H9 (cell line): ENCODE data around the gene AIMP1. TPM values are rescaled to one million over a fixed set of nuclear protein-coding genes. Genes with fewer than 3 reads are reported as not detected.

Experiments used
- DNase-seq: peaks from one replicate; pipeline ENCODE4 v3.0.0-alpha.2; 2017
- H2AFZ ChIP-seq: one replicate; pipeline ENCODE4 v1.6.1; 2013; ENCODE audit warnings: mild to moderate bottlenecking, low read length, control low read depth, moderate library complexity
- H2AK5ac ChIP-seq: 2 replicates; pipeline ENCODE4 v1.6.1; 2013; ENCODE audit warnings: low read length, control low read depth, mixed read lengths; ENCODE audit not compliant: insufficient read length
- H2BK120ac ChIP-seq: one replicate; pipeline ENCODE4 v1.6.1; 2013; ENCODE audit warnings: low read depth, mild to moderate bottlenecking, low read length, control low read depth, inconsistent platforms; ENCODE audit not compliant: poor library complexity, severe bottlenecking
- H2BK12ac ChIP-seq: 2 replicates; pipeline ENCODE4 v1.6.1; 2013; ENCODE audit warnings: low read length, control low read depth, mixed read lengths, low read depth; ENCODE audit not compliant: insufficient read length
- H2BK15ac ChIP-seq: 2 replicates; pipeline ENCODE4 v1.6.1; 2013; ENCODE audit warnings: low read depth, low read length, control low read depth
- H2BK20ac ChIP-seq: one replicate; pipeline ENCODE4 v1.6.1; 2013; ENCODE audit warnings: low read depth, mild to moderate bottlenecking, low read length, control low read depth, inconsistent platforms; ENCODE audit not compliant: poor library complexity, severe bottlenecking
- H2BK5ac ChIP-seq: 2 replicates; pipeline ENCODE4 v1.6.1; 2013; ENCODE audit warnings: low read length, control low read depth, mixed read lengths; ENCODE audit not compliant: insufficient read length
- H3K14ac ChIP-seq: 2 replicates; pipeline ENCODE4 v1.6.1; 2013; ENCODE audit warnings: low read length, control low read depth; ENCODE audit not compliant: insufficient read depth
- H3K18ac ChIP-seq: 2 replicates; pipeline ENCODE4 v1.6.1; 2013; ENCODE audit warnings: low read depth, mild to moderate bottlenecking, mixed read lengths, low read length, control low read depth; ENCODE audit not compliant: insufficient read length
- H3K23ac ChIP-seq: 2 replicates; pipeline ENCODE4 v1.6.1; 2013; ENCODE audit warnings: low read length, control low read depth, mixed read lengths, low read depth; ENCODE audit not compliant: insufficient read length
- H3K23me2 ChIP-seq: 2 replicates; pipeline ENCODE4 v1.6.1; 2013; ENCODE audit warnings: low read depth, mild to moderate bottlenecking, mixed read lengths, low read length, control low read depth; ENCODE audit not compliant: insufficient read length, poor library complexity, severe bottlenecking
- H3K27ac ChIP-seq: 2 replicates; pipeline ENCODE4 v1.5.1; 2013; ENCODE audit warnings: low read length, control low read depth, mixed read lengths, low read depth; ENCODE audit not compliant: insufficient read length
- H3K27me3 ChIP-seq: 2 replicates; pipeline ENCODE4 v1.6.1; 2013; ENCODE audit warnings: low read length, control low read depth, inconsistent platforms; ENCODE audit not compliant: insufficient read depth
- H3K4ac ChIP-seq: 2 replicates; pipeline ENCODE4 v1.6.1; 2013; ENCODE audit warnings: low read depth, mild to moderate bottlenecking, control low read depth, inconsistent platforms, low read length, moderate library complexity
- H3K4me1 ChIP-seq: 2 replicates; pipeline ENCODE4 v1.6.1; 2013; ENCODE audit warnings: low read length, control low read depth, inconsistent platforms; ENCODE audit not compliant: insufficient read depth
- H3K4me2 ChIP-seq: 2 replicates; pipeline ENCODE4 v1.6.1; 2013; ENCODE audit warnings: low read length, control low read depth, mixed read lengths; ENCODE audit not compliant: insufficient read length, insufficient read depth
- H3K56ac ChIP-seq: 2 replicates; pipeline ENCODE4 v1.6.1; 2013; ENCODE audit warnings: low read depth, mild to moderate bottlenecking, mixed read lengths, low read length, control low read depth; ENCODE audit not compliant: insufficient read length
- H3K79me1 ChIP-seq: 2 replicates; pipeline ENCODE4 v1.6.1; 2013; ENCODE audit warnings: low read depth, mild to moderate bottlenecking, moderate library complexity, low read length, control low read depth, inconsistent platforms; ENCODE audit not compliant: insufficient read depth, poor library complexity, severe bottlenecking
- H3K79me2 ChIP-seq: 2 replicates; pipeline ENCODE4 v1.6.1; 2013; ENCODE audit warnings: low read length, control low read depth, inconsistent platforms; ENCODE audit not compliant: insufficient read depth
- H3K9ac ChIP-seq: 2 replicates; pipeline ENCODE4 v1.6.1; 2013; ENCODE audit warnings: low read length, control low read depth, mixed read lengths; ENCODE audit not compliant: insufficient read length; ENCODE audit errors: extremely low read depth
- H3K9me3 ChIP-seq: one replicate; pipeline ENCODE4 v1.6.1; 2013; ENCODE audit warnings: low read depth, low read length, inconsistent platforms; ENCODE audit not compliant: control insufficient read depth
- H3T11ph ChIP-seq: one replicate; pipeline ENCODE4 v1.6.1; 2013; ENCODE audit warnings: mild to moderate bottlenecking, low read length, control low read depth, inconsistent platforms
- H4K20me1 ChIP-seq: one replicate; pipeline ENCODE4 v1.6.1; 2013; ENCODE audit not compliant: control insufficient read depth, insufficient read length, insufficient read depth
- H4K5ac ChIP-seq: 2 replicates; pipeline ENCODE4 v1.6.1; 2013; ENCODE audit warnings: low read depth, mild to moderate bottlenecking, mixed read lengths, low read length, control low read depth; ENCODE audit not compliant: insufficient read length
- H4K8ac ChIP-seq: replicated peaks from 2 replicates; pipeline ENCODE4 v1.6.1; 2013; ENCODE audit warnings: low read length, control low read depth, mixed read lengths, low read depth; ENCODE audit not compliant: insufficient read length
- H4K91ac ChIP-seq: 2 replicates; pipeline ENCODE4 v1.6.1; 2013; ENCODE audit warnings: low read depth, mild to moderate bottlenecking, moderate library complexity, mixed read lengths, low read length, control low read depth; ENCODE audit not compliant: insufficient read length
- H3K27ac Mint-ChIP-seq, 3 experiments: 2 replicates in 2 of 3; 3 replicates in 1 of 3; pipeline ENCODE4 v1.8.0; 2020 to 2021; ENCODE audit warnings: mixed read lengths in 3 of 3, mild to moderate bottlenecking in 1 of 3, moderate library complexity in 1 of 3
- H3K27me3 Mint-ChIP-seq: 2 replicates; pipeline ENCODE4 v1.8.0; 2021; ENCODE audit warnings: low read depth, mild to moderate bottlenecking, moderate library complexity, mixed read lengths
- H3K36me3 Mint-ChIP-seq, 3 experiments: 2 replicates in 2 of 3; 3 replicates in 1 of 3; pipeline ENCODE4 v1.8.0; 2020 to 2021; ENCODE audit warnings: low read depth in 3 of 3, mixed read lengths in 3 of 3; ENCODE audit not compliant: insufficient read depth in 1 of 3
- H3K4me1 Mint-ChIP-seq, 2 experiments: 2 replicates each; pipeline ENCODE4 v1.8.0; 2020; ENCODE audit warnings: mixed read lengths in 2 of 2
- H3K4me3 Mint-ChIP-seq, 2 experiments: 2 replicates in 1 of 2; 3 replicates in 1 of 2; pipeline ENCODE4 v1.8.0; 2020 to 2021; ENCODE audit warnings: mild to moderate bottlenecking in 2 of 2, mixed read lengths in 2 of 2, moderate library complexity in 1 of 2
- H3K9me3 Mint-ChIP-seq, 2 experiments: 2 replicates in 1 of 2; 3 replicates in 1 of 2; pipeline ENCODE4 v1.8.0; 2020; ENCODE audit warnings: mild to moderate bottlenecking in 2 of 2, mixed read lengths in 2 of 2, moderate library complexity in 1 of 2
- WGBS: extraction: QIAGEN DNeasy Blood & Tissue Kit; methylation state at CpG from one replicate; pipeline ENCODE4 v1.1.7; 2013; ENCODE audit warnings: missing lambda C conversion rate, low lambda C conversion rate, mixed read lengths; ENCODE audit not compliant: insufficient read length; ENCODE audit errors: extremely low coverage; 5-methylcytosine and 5-hydroxymethylcytosine counted together
- total RNA-seq: library from RNA; stranded (reverse); gene quantifications from 2 replicates; pipeline ENCODE4 v1.2.1, GENCODE V29; 2021
- TF ChIP-seq, protein P1 (sequence below): fragments of 200-600 bp; sonication (generic); conservative IDR thresholded peaks from 3 replicates; pipeline ENCODE4 v1.8.0; 2021; ENCODE audit warnings: antibody characterized with exemption, mild to moderate bottlenecking

Gene AIMP1
- total RNA-seq, 1 experiment from 2014 or later: 36.8 TPM

GRCh38 chr4:106339431-106339830 lies 23.1 kb downstream of the AIMP1 start:
- H3K4me1 Mint-ChIP-seq: peaks cover 3 to 4% of the 10 kb centered on the region in 2 experiments
- Histone ChIP-seq H2AK5ac (no peak overlapping the region), H3K4ac (no peak overlapping the region), H3K79me2 (no peaks in the 10 kb centered on the region), H3K9me3 (no peaks in the 10 kb centered on the region), H2BK120ac (no peak overlapping the region), H4K20me1 (no peaks in the 10 kb centered on the region), H4K8ac (no peak overlapping the region), H3K27me3 (no peaks in the 10 kb centered on the region), H2BK5ac (no peak overlapping the region), H3K23me2 (no peaks in the 10 kb centered on the region), H2AFZ (no peak overlapping the region), H3K56ac (no peak overlapping the region), H3K4me2 (no peak overlapping the region), H3K14ac (no peak overlapping the region), H3K4me1 (no peaks in the 10 kb centered on the region), H4K91ac (no peak overlapping the region), H3T11ph (no peak overlapping the region), H3K27ac (no peak overlapping the region), H2BK15ac (no peak overlapping the region), H3K23ac (no peak overlapping the region), H2BK20ac (no peak overlapping the region), H3K18ac (no peak overlapping the region), H3K79me1 (no peaks in the 10 kb centered on the region), H3K9ac (no peak overlapping the region), H2BK12ac (no peak overlapping the region), H4K5ac (no peak overlapping the region)
- TF ChIP-seq, protein P1, sequence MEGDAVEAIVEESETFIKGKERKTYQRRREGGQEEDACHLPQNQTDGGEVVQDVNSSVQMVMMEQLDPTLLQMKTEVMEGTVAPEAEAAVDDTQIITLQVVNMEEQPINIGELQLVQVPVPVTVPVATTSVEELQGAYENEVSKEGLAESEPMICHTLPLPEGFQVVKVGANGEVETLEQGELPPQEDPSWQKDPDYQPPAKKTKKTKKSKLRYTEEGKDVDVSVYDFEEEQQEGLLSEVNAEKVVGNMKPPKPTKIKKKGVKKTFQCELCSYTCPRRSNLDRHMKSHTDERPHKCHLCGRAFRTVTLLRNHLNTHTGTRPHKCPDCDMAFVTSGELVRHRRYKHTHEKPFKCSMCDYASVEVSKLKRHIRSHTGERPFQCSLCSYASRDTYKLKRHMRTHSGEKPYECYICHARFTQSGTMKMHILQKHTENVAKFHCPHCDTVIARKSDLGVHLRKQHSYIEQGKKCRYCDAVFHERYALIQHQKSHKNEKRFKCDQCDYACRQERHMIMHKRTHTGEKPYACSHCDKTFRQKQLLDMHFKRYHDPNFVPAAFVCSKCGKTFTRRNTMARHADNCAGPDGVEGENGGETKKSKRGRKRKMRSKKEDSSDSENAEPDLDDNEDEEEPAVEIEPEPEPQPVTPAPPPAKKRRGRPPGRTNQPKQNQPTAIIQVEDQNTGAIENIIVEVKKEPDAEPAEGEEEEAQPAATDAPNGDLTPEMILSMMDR: no peak
- H3K9me3 Mint-ChIP-seq: peaks cover 3 to 4% of the 10 kb centered on the region in 2 experiments; a peak in 3 of 5 replicates
- peaks cover 33 to 53% (median 45%) of the 10 kb centered on the region in 3 experiments for H3K36me3 Mint-ChIP-seq
- no CpG with 5 or more reads among the region's 4 CpGs for WGBS
- H3K27ac Mint-ChIP-seq: peak overlapping the region in 1 of 3 experiments; percentile 56; a peak in 1 of 7 replicates
- no peak for DNase-seq
- H3K4me3 Mint-ChIP-seq: no peak overlapping the region
- H3K27me3 Mint-ChIP-seq: no peaks in the 10 kb centered on the region
